A549 (cell line): Measurements from ENCODE around the gene SLC9A3. TPM values are rescaled to one million over a fixed set of nuclear protein-coding genes. Genes with fewer than 3 reads are reported as not detected.

ENCODE experiments used
- ATAC-seq, 2 experiments: fragments of 200-7000 bp in 1 of 2; fragments of >200 bp in 1 of 2; cut with Nextera tagmentation in 1 of 2; cut with Tn5 transposase in 1 of 2; 3 replicates each; pipeline versions ENCODE4 v1.8.0 to v1.9.1; 2018 to 2020; ENCODE audit warnings: mild to moderate bottlenecking in 1 of 2, moderate library complexity in 1 of 2
- CTCF ChIA-PET: fragments of 300-600 bp; sonication (Branson Sonifier 250); formaldehyde crosslinking; extraction: SDS; loops from one replicate; lab custom pipeline; 2021; ENCODE audit warnings: antibody characterized with exemption, inconsistent platforms; lab: Yijun Ruan, JAX
- POLR2A ChIA-PET: fragments of 350-600 bp; formaldehyde crosslinking; extraction: SDS; loops from one replicate; lab custom pipeline; 2021; ENCODE audit warnings: antibody characterized with exemption, inconsistent platforms; lab: Yijun Ruan, JAX
- DNase-seq, 2 experiments: peaks; one replicate each; pipeline versions ENCODE4 v3.0.0 to v3.0.0-alpha.2; 2011 to 2016; ENCODE audit warnings: low read depth in 1 of 2, low spot score in 1 of 2
- FAIRE-seq: peaks from 2 replicates; lab custom pipeline; 2011; peaks lifted over from hg19 to GRCh38; lab: Jason Lieb, UNC
- H3K27ac ChIP-seq, 2 experiments: fragments of >200 bp; sonication (Bioruptor Twin); formaldehyde crosslinking; 3 replicates each; pipeline ENCODE4 v1.5.1; 2016 to 2017
- H3K4me1 ChIP-seq: fragments of >200 bp; sonication (Bioruptor Twin); formaldehyde crosslinking; 3 replicates; pipeline ENCODE4 v1.6.1; 2016
- H3K4me2 ChIP-seq: fragments of >200 bp; sonication (Bioruptor Twin); formaldehyde crosslinking; 3 replicates; pipeline ENCODE4 v1.6.1; 2016
- H3K4me3 ChIP-seq: fragments of >200 bp; sonication (Bioruptor Twin); formaldehyde crosslinking; 3 replicates; pipeline ENCODE4 v1.5.1; 2016
- H3K9me3 ChIP-seq: fragments of >200 bp; sonication (Bioruptor Twin); formaldehyde crosslinking; 3 replicates; pipeline ENCODE4 v1.6.1; 2016
- E2F6 ChIP-seq: IDR thresholded peaks from 2 replicates; pipeline ENCODE4 v1.6.1; 2012; ENCODE audit warnings: low read depth, borderline replicate concordance
- EP300 ChIP-seq, 2 experiments: fragments of >200 bp; sonication (Bioruptor Twin); formaldehyde crosslinking; IDR thresholded peaks; 2 replicates in 1 of 2; 3 replicates in 1 of 2; pipeline ENCODE4 v1.6.1; 2016 to 2017
- FOSB ChIP-seq: fragments of 250-450 bp; sonication (Bioruptor Pico); IDR thresholded peaks from 2 replicates; pipeline ENCODE4 v1.5.0; 2020; ENCODE audit warnings: mild to moderate bottlenecking, moderate library complexity
- FOSL2 ChIP-seq, 2 experiments: fragments of 450-650 bp in 1 of 2; fragments of >200 bp in 1 of 2; sonication (Bioruptor Twin) in 1 of 2; formaldehyde crosslinking; IDR thresholded peaks; 2 replicates each; pipeline versions ENCODE4 v1.5.0 to v1.6.1; 2016 to 2020; ENCODE audit warnings: mild to moderate bottlenecking in 1 of 2, moderate library complexity in 1 of 2
- FOXS1 ChIP-seq: fragments of 250-450 bp; sonication (Bioruptor Pico); IDR thresholded peaks from 2 replicates; pipeline ENCODE4 v1.5.0; 2020; ENCODE audit warnings: mild to moderate bottlenecking, moderate library complexity
- HES2 ChIP-seq: fragments of >200 bp; sonication (Bioruptor Twin); formaldehyde crosslinking; IDR thresholded peaks from 2 replicates; pipeline ENCODE4 v1.6.1; 2016
- HOXB5 ChIP-seq: fragments of 250-450 bp; sonication (Bioruptor Pico); IDR thresholded peaks from 2 replicates; pipeline ENCODE4 v1.5.0; 2020; ENCODE audit warnings: mild to moderate bottlenecking, moderate library complexity
- JUN ChIP-seq, 2 experiments: fragments of >200 bp; sonication (Bioruptor Twin); formaldehyde crosslinking; IDR thresholded peaks; 2 replicates in 1 of 2; 3 replicates in 1 of 2; pipeline ENCODE4 v1.6.1; 2016 to 2017
- JUNB ChIP-seq: fragments of >200 bp; sonication (Bioruptor Twin); formaldehyde crosslinking; IDR thresholded peaks from 2 replicates; pipeline ENCODE4 v1.6.1; 2016
- KDM1A ChIP-seq: fragments of 200-600 bp; sonication (generic); IDR thresholded peaks from 2 replicates; pipeline ENCODE4 v1.6.1; 2016; ENCODE audit warnings: low read depth, mild to moderate bottlenecking
- KDM5A ChIP-seq: fragments of 200-600 bp; sonication (generic); IDR thresholded peaks from 2 replicates; pipeline ENCODE4 v1.6.1; 2016; ENCODE audit warnings: antibody characterized with exemption, mild to moderate bottlenecking
- MAX ChIP-seq: IDR thresholded peaks from 2 replicates; pipeline ENCODE4 v1.6.1; 2012
- MYC ChIP-seq: IDR thresholded peaks from 2 replicates; pipeline ENCODE4 v1.6.1; 2012; ENCODE audit warnings: mild to moderate bottlenecking, inconsistent platforms, low read length, improper control_type of control experiment, borderline replicate concordance
- NFE2L2 ChIP-seq: fragments of 150-350 bp; conservative IDR thresholded peaks from 2 replicates; pipeline ENCODE4 v1.6.1; 2014; ENCODE audit warnings: low read length
- NR3C1 ChIP-seq: fragments of >200 bp; sonication (Bioruptor Twin); formaldehyde crosslinking; IDR thresholded peaks from 3 replicates; pipeline ENCODE4 v1.6.1; 2017
- POLR2A ChIP-seq: IDR thresholded peaks from 2 replicates; pipeline ENCODE4 v1.6.1; 2012; ENCODE audit warnings: mild to moderate bottlenecking, low read length
- POLR2AphosphoS2 ChIP-seq: conservative IDR thresholded peaks from 2 replicates; pipeline ENCODE4 v1.6.1; 2012; ENCODE audit warnings: low read length, improper control_type of control experiment, inconsistent platforms
- RCOR1 ChIP-seq: fragments of 150-350 bp; IDR thresholded peaks from 2 replicates; pipeline ENCODE4 v1.6.1; 2014; ENCODE audit warnings: antibody characterized with exemption, low read length, low read depth
- RNF2 ChIP-seq: fragments of 200-600 bp; sonication (generic); IDR thresholded peaks from 2 replicates; pipeline ENCODE4 v1.6.1; 2016; ENCODE audit warnings: low read depth, mild to moderate bottlenecking, antibody characterized with exemption, moderate library complexity, borderline replicate concordance
- SMC3 ChIP-seq: fragments of >200 bp; sonication (Bioruptor Twin); formaldehyde crosslinking; IDR thresholded peaks from 3 replicates; pipeline ENCODE4 v1.6.1; 2018; ENCODE audit warnings: inconsistent platforms
- SREBF2 ChIP-seq: fragments of 450-650 bp; IDR thresholded peaks from 2 replicates; pipeline ENCODE4 v1.6.1; 2014; ENCODE audit warnings: mild to moderate bottlenecking, moderate library complexity
- TFCP2L1 ChIP-seq: fragments of 250-450 bp; sonication (Bioruptor Pico); IDR thresholded peaks from 2 replicates; pipeline ENCODE4 v1.5.0; 2021; ENCODE audit warnings: mild to moderate bottlenecking
- USF2 ChIP-seq: fragments of 450-650 bp; IDR thresholded peaks from 2 replicates; pipeline ENCODE4 v1.6.1; 2014; ENCODE audit warnings: antibody characterized with exemption
- WGBS: methylation state at CpG from one replicate; pipeline ENCODE4 v1.1.6; 2017; ENCODE audit errors: missing lambda C conversion rate; 5-methylcytosine and 5-hydroxymethylcytosine counted together
- polyA plus RNA-seq, 4 experiments: library from polyadenylated mRNA; depleted of rRNA in 3 of 4; stranded (reverse); fragments of >200 nt; fragmentation: RNase III in 1 of 4; extraction: RNeasy Plus Mini Kit Qiagen cat#74134 plus additional on column Dnase treatment in 1 of 4; gene quantifications; 2 replicates in 3 of 4; 3 replicates in 1 of 4; pipeline ENCODE4 v1.2.3, GENCODE V29; 2011 to 2017

SLC9A3 gene
- polyA plus RNA-seq, 2 of the 4 experiments (the other 2 are of a cell fraction) = 1.3 TPM

- WGBS = 88% methylated on average over 16 of the region's 16 CpGs
- no peak for TF ChIP-seq TFCP2L1 (CRISPR knock-in tag)
- TF ChIP-seq FOXS1 (CRISPR knock-in tag) = no peak
- no peak for TF ChIP-seq JUN (IDR thresholded peaks at IDR 0.05)
- TF ChIP-seq SMC3 = no peak
- TF ChIP-seq FOSB (CRISPR knock-in tag) = no peak
- TF ChIP-seq RNF2 = no peak
- no peak for TF ChIP-seq MAX
- no peak for TF ChIP-seq KDM1A
- TF ChIP-seq USF2 = no peak
- no peak for TF ChIP-seq MYC
- no peak for TF ChIP-seq HES2
- TF ChIP-seq E2F6 = no peak
- TF ChIP-seq EP300 (IDR thresholded peaks at IDR 0.05) = no peak
- no peak for TF ChIP-seq NFE2L2
- TF ChIP-seq HOXB5 (CRISPR knock-in tag) = no peak
- no peak for TF ChIP-seq POLR2A
- TF ChIP-seq FOSL2 (IDR thresholded peaks at IDR 0.05) = no peak
- no peak for TF ChIP-seq FOSL2 (CRISPR knock-in tag; IDR thresholded peaks at IDR 0.05)
- no peak for FAIRE-seq
- Histone ChIP-seq H3K27ac (no peak overlapping the region), H3K4me1 (peaks cover 2% of the 10 kb centered on the region; the same call in 1 of the 3 replicates), H3K4me2 (no peak overlapping the region), H3K9me3 (peaks cover 18% of the 10 kb centered on the region; the same call in 2 of the 3 replicates), H3K4me3 (no peak overlapping the region)
- no peak for ATAC-seq
- CTCF ChIA-PET = interaction anchor here (0.6 to 1.3 kb wide), 3 partner anchors 9 to 24 kb away, joined by 3 read pairs; no protein-coding TSS in a partner anchor
- POLR2A ChIA-PET = no interaction called here
- no peak for DNase-seq
Observed at GRCh38 chr5:453725-454481, 70.3 kb downstream of the SLC9A3 start.

- ATAC-seq = no peak
- Histone ChIP-seq H3K9me3 (peaks cover 18% of the 10 kb centered on the region; the same call in 2 of the 3 replicates), H3K4me1 (no peaks in the 10 kb centered on the region), H3K27ac (no peak overlapping the region), H3K4me2 (no peak overlapping the region), H3K4me3 (no peak overlapping the region)
- ChIA-PET POLR2A (no interaction called here), CTCF (interaction anchor here (0.6 to 1.3 kb wide), 3 partner anchors 8 to 23 kb away, joined by 3 read pairs; no protein-coding TSS in a partner anchor)
- TF ChIP-seq JUNB = no peak
- TF ChIP-seq POLR2A = no peak
- TF ChIP-seq SREBF2 = no peak
- no peak for TF ChIP-seq NR3C1
- no peak for TF ChIP-seq KDM1A
- TF ChIP-seq RCOR1 = no peak
- TF ChIP-seq POLR2AphosphoS2 = no peak
- no peak for TF ChIP-seq JUN (IDR thresholded peaks at IDR 0.05)
- TF ChIP-seq KDM5A = no peak
- 97% methylated on average over 17 of the region's 17 CpGs for WGBS
- FAIRE-seq = no peak
- DNase-seq = no peak
Observed at GRCh38 chr5:452978-453710, 71.1 kb downstream of the SLC9A3 start.
